GM18520 (cell line): Measurements from ENCODE around the gene PAK2.
"Not testable (repeated sequence)": the region's sequence is repeated elsewhere in the genome, so short reads cannot be mapped to it uniquely, and the experiment has no call there.

Source experiments
- ATAC-seq: cut with Tn5 transposase; IDR thresholded peaks from one replicate; pipeline ENCODE4 v1.9.1; 2021; ENCODE audit not compliant: unreplicated experiment

The PAK2 gene

DNA sequence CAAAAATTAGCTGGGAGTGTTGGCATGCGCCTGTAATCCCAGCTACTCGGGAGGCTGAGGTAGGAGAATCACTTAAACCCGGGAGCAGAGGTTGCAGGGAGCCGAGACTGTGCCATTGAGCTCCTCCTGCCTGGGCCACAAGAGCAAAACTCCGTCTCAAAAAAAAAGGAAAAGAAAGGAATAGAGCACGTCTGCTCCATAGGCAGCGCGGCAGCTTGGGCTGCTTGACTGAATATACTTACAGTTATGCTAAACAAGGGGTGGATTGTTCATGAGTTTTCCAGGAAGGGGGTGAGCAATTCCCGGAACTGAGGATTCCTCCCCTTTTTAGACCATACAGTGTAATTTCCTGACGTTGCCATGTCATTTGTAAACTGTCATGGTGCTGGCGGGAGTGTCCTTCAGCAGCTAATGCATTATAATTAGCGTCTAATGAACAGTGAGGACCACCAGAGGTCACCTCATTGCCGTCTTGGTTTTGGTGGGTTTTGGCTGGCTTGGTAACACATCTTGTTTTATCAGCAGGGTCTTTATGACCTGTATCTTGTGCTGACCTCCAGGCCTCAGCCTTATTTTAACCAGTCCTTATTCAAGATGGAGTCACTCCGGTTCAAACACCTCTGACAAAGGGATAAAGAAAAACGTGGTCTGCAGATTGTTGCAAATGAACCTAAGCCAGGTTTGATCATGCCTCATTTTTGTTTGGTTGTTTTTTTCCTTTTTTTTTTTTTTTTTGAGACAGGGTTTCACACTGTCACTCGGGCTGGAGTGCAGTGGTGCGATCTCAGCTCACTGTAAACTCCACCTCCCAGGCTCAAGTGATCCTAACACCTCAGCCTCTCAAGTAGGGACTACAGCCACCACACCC is 103.1 kb downstream of the PAK2 start:
- no peak for ATAC-seq

GRCh38 chr3:196843435-196844110 is 103.9 kb downstream of the PAK2 start:
- no peak for ATAC-seq

DNA sequence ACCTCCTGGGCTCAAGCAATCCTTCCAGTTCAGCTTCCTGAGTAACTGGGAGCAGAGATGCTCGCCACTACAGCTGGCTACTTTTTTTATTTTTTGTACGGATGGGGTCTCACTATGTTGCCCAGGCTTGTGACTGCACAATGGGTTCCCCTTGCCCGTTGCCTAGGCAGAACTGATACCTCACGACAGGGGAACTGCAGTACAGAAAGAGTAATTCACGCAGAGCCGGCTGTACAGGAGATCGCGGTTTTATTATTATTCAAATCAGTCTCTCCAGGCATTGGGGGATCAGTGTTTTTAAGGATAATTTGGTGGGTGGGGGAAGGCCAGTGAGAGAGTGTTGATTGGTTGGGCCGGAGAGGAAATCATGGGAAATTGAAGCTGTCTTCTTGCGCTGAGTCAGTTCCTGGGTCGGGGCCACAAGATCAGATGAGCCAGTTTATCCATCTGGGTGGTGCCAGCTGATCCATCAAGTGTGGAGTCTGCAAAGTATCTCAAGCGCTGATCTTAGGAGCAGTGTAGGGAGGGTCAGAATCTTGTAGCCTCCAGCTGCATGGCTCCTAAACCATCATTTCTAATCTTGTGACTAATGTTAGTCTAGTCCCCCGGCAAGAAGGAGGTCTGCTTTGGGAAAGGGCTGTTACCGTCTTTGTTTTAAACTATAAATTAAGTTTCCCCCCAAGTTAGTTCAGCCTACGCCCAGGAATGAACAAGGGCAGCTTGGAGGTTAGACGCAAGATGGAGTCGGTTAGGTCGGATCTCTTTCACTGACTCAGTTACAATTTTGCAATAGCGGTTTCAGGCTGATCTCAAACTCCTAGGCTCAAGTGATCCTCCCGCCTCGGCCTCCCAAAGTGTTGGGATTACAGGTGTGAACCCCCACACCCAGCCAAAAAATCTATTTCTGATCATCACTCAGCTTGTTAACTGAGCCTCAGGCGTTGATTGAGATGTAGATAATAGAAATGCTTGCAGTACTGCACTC is 104.9 kb downstream of the PAK2 start:
- ATAC-seq = not testable (repeated sequence)

GRCh38 chr3:196848375-196848774 is 108.7 kb downstream of the PAK2 start:
- ATAC-seq = not testable (repeated sequence)

GRCh38 chr3:196849180-196849741 is 109.6 kb downstream of the PAK2 start:
- ATAC-seq = no peak

GRCh38 chr3:196863000-196863399 is 123.3 kb downstream of the PAK2 start:
- ATAC-seq = not testable (repeated sequence)

DNA sequence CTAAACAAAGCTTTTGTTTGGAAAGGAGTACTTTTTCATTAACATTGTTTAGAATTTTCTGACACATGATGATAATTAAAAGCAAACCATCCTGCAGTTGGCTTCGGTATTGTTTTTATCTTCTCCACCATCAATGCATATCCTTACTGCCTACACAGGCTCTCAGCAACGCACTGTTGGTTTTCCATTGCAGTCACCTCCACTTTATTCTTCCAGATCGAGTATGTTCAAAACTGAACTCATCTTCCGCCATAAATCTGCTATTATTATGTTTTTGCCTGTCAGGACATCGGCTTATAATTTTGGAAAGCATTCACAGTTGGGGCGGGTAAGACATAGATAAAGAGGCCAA is 127.5 kb downstream of the PAK2 start:
- ATAC-seq = no peak

- peak; percentile 90 for ATAC-seq
Observed at GRCh38 chr3:196867507-196868296, 128.0 kb downstream of the PAK2 start, which contains the start of gene SENP5. TSS of gene SENP5 (plus strand) at chr3:196867920. CDS start at chr3:196885182, 17,262 bp downstream.

DNA sequence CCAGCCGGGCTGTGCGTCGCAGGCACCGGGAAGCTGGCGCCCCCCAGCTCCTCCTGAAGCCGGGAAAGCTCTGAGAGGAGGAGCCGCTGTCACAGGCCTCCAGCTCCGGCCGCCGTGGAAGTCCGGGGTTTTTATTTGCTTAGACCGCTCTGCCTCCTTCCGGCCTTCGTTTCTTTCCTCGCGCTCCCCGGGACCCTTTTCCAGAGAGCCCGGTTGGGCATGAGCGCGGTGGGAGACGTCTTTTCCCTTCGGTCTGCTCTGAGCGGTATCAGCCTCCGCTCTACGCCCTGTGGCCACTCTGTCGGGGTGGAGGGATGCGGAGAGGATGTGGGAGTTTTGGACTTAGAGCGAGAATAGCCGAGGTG is 128.6 kb downstream of the PAK2 start:
- ATAC-seq = peak; percentile 16

DNA sequence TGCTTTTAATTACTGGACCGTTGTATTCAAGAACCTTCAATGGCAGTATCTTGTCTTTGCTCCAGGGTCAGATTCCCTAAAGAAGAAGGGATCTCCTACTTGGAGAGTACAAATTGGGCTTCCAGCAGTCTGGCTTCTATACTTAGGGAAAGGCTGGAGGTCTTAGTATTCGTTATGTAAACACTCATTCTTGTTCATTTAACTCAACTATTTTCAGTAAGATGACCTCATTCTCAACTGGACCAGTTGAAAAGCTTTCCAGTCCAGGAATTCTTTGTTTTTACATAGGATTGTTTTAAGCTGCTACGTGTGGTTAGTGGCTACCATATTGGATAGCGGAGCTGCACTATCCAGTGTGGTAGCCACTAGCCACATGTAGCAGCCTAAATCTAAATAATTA is 132.7 kb downstream of the PAK2 start:
- no peak for ATAC-seq

DNA sequence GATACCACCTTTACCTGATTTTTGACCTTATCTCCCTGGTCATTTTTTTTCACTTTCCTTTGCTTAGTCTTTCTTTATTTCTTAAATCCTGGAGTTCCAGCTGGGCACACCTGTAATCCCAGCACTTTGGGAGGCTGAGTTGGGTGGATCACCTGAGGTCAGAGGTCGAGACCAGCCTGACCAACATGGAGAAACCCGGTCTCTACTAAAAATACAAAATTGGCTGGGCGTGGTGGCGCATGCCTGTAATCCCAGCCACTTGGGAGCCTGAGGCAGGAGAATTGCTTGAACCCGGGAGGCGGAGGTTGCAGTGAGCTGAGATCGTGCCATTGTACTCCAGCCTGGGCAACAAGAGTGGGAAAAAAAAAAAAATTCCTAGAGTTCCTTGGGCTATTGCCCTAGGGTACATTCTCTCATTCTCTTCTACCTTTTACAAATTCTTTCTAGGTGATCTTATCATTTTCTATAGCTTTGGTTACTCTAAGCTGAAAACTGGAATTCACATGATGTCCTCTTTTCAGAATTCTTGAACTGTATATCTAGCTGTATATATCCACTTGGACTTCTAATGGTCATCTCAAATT is 134.9 kb downstream of the PAK2 start:
- not testable (repeated sequence) for ATAC-seq

GRCh38 chr3:196875258-196875657 is 135.6 kb downstream of the PAK2 start:
- no peak for ATAC-seq
